NCI-H524 (cell line): Measurements from ENCODE around the gene CAVIN1.
"Not testable (repeated sequence)": the region's sequence is repeated elsewhere in the genome, so short reads cannot be mapped to it uniquely, and the experiment has no call there.

Experiments used
- DNase-seq, 2 experiments: peaks; one replicate each; lab custom pipeline; 2025; lab: John Stamatoyannopoulos, UW

CAVIN1 gene

GRCh38 chr17:42431758-42432161, 8.7 kb upstream of the CAVIN1 start:
- no peak for DNase-seq

- DNase-seq = no peak
These were observed 6.8 kb upstream of the CAVIN1 start for GRCh38 chr17:42429726-42430447.

- peak; percentile 25 to 63 for DNase-seq
These were observed 5.3 kb upstream of the CAVIN1 start for GRCh38 chr17:42428141-42428944.

GRCh38 chr17:42424991-42425610, 2.0 kb upstream of the CAVIN1 start:
- DNase-seq = no peak

- no peak for DNase-seq
These were observed 710 bp upstream of the CAVIN1 start for GRCh38 chr17:42423766-42424165.

GRCh38 chr17:42422412-42422957, 571 bp downstream of the CAVIN1 start:
- peak in 1 of 2 experiments; percentile 33 for DNase-seq

GRCh38 chr17:42421507-42422338, 1.3 kb downstream of the CAVIN1 start:
- no peak for DNase-seq

- DNase-seq = no peak
These were observed 1.9 kb downstream of the CAVIN1 start for GRCh38 chr17:42421136-42421506.

GRCh38 chr17:42417981-42418380, 5.1 kb downstream of the CAVIN1 start:
- DNase-seq = not testable (repeated sequence)

GRCh38 chr17:42414704-42415409, 8.2 kb downstream of the CAVIN1 start:
- no peak for DNase-seq

- no peak for DNase-seq
These were observed 9.5 kb downstream of the CAVIN1 start for GRCh38 chr17:42413464-42414040.

GRCh38 chr17:42411905-42412679, 11.0 kb downstream of the CAVIN1 start:
- DNase-seq = no peak

- DNase-seq = no peak
These were observed 11.7 kb downstream of the CAVIN1 start for GRCh38 chr17:42411361-42411760.

GRCh38 chr17:42410319-42410685, 12.8 kb downstream of the CAVIN1 start:
- DNase-seq = no peak

GRCh38 chr17:42409523-42410318, 13.3 kb downstream of the CAVIN1 start:
- DNase-seq = peak; percentile 98

- DNase-seq = peak; percentile 33 to 64
These were observed 15.0 kb downstream of the CAVIN1 start for GRCh38 chr17:42408061-42408460.

- peak; percentile 74 to 86 for DNase-seq
These were observed 15.7 kb downstream of the CAVIN1 start for GRCh38 chr17:42407289-42407836.

GRCh38 chr17:42406615-42407288, 16.3 kb downstream of the CAVIN1 start:
- DNase-seq = no peak
